HG03460 (cell line): ENCODE measurements around the gene EHMT2.
"Not testable (repeated sequence)": the region's sequence is repeated elsewhere in the genome, so short reads cannot be mapped to it uniquely, and the experiment has no call there.

Experiments
- ATAC-seq: cut with Tn5 transposase; IDR thresholded peaks from one replicate; pipeline ENCODE4 v1.9.1; 2021; ENCODE audit not compliant: unreplicated experiment

Gene EHMT2

GRCh38 chr6:31897612-31898382 is at the start of gene EHMT2:
Gene EHMT2 (minus strand): TSS chr6:31897698. CDS start chr6:31897677, 21 bp downstream.
- ATAC-seq, result peak; percentile 44

- no peak for ATAC-seq
These were observed 49.7 kb upstream of the EHMT2 start for GRCh38 chr6:31947070-31947675.

DNA sequence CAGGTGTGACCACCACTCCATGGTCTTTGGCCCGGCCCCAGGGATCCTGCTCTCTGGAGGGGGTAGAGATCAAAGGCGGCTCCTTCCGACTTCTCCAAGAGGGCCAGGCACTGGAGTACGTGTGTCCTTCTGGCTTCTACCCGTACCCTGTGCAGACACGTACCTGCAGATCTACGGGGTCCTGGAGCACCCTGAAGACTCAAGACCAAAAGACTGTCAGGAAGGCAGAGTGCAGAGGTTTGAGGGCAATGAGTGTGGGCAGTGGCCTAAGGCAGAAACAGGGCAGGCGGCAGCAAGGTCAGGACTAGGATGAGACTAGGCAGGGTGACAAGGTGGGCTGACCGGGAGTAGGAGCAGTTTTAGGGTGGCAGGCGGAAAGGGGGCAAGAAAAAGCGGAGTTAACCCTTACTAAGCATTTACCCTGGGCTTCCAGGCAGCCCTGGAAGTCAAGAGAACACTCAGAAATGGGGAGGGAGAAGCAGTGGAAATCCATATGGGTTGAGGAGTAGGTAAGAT is 48.9 kb upstream of the EHMT2 start:
- ATAC-seq, result no peak

- ATAC-seq, result no peak
These were observed 48.2 kb upstream of the EHMT2 start, which contains the start of gene CFB for GRCh38 chr6:31945507-31946369. Gene CFB (plus strand): TSS chr6:31946095. CDS start chr6:31946222, 127 bp downstream.

DNA sequence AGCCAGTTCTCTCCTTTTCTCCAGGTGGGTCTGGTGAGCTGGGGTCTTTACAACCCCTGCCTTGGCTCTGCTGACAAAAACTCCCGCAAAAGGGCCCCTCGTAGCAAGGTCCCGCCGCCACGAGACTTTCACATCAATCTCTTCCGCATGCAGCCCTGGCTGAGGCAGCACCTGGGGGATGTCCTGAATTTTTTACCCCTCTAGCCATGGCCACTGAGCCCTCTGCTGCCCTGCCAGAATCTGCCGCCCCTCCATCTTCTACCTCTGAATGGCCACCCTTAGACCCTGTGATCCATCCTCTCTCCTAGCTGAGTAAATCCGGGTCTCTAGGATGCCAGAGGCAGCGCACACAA is 47.6 kb upstream of the EHMT2 start:
- ATAC-seq, result no peak

GRCh38 chr6:31943742-31944141 is 46.2 kb upstream of the EHMT2 start:
- ATAC-seq, result no peak

DNA sequence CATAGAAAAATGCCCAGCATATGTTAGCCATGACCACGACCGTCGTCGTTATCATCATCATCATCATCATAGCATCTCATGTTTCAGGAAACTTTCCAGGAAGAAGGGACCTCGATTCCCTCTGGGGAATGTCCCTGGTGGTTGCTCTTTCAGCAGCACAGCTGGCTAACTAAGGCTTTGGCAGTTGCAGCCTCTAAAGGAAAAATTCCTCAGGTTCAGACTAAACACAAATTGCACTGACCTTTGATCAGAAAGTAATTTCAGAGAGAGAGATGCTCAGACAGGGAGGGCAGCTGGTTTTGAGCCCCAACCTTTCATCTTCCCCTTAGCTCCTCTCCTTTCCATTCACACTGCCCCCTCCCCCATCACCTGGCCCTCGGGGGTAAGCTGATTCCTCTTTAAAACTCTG is 42.8 kb upstream of the EHMT2 start:
- ATAC-seq, result no peak

- ATAC-seq, result no peak
These were observed 38.3 kb upstream of the EHMT2 start for GRCh38 chr6:31935823-31936222.

DNA sequence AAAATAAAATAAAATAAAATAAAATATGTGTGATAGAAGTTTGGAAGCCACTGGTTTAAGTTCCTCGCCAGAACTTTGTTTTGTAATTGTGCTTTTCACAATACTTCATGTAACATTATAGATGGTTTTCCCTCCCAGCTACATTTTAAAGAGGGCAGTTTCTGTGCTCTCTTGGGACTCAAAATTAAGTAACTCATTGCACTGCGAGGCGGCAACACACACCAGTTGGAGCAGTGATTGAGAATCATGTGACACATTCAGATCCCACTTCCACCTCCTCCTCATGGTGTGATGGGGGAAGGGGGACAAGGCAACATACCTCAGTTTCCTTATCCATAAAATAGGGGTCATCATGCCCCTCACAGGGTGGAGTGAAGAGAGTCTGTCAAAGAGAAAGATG is 37.5 kb upstream of the EHMT2 start:
- no peak for ATAC-seq

DNA sequence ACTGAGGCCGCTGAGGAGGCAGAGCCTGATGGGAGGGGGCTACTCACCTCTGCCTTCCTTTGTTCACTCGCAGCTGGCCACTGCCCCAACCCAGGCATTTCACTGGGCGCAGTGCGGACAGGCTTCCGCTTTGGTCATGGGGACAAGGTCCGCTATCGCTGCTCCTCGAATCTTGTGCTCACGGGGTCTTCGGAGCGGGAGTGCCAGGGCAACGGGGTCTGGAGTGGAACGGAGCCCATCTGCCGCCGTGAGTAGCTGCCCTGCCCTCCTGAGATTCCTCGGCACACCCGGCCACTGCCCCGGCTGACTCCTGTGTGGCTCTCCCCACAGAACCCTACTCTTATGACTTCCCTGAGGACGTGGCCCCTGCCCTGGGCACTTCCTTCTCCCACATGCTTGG is 36.0 kb upstream of the EHMT2 start:
- ATAC-seq, result no peak

DNA sequence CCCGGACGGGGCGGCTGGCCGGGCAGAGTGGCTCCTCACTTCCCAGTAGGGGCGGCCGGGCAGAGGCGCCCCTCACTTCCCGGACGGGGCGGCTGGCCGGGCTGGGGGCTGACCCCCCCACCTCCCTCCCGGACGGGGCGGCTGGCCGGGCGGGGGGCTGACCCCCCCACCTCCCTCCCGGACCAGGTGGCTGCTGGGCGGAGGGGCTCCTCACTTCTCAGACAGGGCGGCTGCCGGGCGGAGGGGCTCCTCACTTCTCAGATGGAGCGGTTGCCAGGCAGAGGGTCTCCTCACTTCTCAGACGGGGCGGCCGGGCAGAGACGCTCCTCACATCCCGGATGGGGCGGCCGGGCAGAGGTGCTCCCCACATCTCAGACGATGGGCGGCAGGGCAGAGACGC is 34.6 kb upstream of the EHMT2 start:
- ATAC-seq, result not testable (repeated sequence)

- ATAC-seq, result no peak
These were observed 33.5 kb upstream of the EHMT2 start for GRCh38 chr6:31930962-31931361.

- no peak for ATAC-seq
These were observed 31.1 kb upstream of the EHMT2 start for GRCh38 chr6:31928672-31928939.

- no peak for ATAC-seq
These were observed 30.6 kb upstream of the EHMT2 start for GRCh38 chr6:31927863-31928671.

GRCh38 chr6:31927242-31927862 is 29.9 kb upstream of the EHMT2 start, which contains the start of gene C2:
Gene C2 (plus strand): TSS chr6:31927717. CDS start chr6:31927753, 36 bp downstream.
- ATAC-seq, result no peak

DNA sequence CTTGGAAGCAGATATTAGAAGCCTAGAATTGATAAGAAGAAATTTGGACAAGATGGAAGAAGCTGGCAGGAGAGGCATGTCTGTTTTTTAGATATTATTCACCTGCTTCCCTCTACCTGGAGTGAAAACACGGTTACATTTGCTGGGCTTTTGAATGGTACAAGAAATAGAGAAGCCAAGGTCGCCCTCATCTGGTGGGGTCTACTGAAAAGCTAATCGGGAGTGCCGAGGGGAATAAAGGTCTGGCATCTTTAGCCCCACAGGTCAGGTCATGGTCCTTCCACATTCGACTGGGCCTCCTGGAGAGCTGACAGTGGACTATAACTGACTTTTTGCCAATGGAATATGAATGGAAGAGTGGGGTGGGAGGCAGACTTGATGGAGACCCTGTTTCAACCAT is 25.4 kb upstream of the EHMT2 start:
- ATAC-seq, result no peak

GRCh38 chr6:31920811-31921210 is 23.3 kb upstream of the EHMT2 start:
- ATAC-seq, result no peak

DNA sequence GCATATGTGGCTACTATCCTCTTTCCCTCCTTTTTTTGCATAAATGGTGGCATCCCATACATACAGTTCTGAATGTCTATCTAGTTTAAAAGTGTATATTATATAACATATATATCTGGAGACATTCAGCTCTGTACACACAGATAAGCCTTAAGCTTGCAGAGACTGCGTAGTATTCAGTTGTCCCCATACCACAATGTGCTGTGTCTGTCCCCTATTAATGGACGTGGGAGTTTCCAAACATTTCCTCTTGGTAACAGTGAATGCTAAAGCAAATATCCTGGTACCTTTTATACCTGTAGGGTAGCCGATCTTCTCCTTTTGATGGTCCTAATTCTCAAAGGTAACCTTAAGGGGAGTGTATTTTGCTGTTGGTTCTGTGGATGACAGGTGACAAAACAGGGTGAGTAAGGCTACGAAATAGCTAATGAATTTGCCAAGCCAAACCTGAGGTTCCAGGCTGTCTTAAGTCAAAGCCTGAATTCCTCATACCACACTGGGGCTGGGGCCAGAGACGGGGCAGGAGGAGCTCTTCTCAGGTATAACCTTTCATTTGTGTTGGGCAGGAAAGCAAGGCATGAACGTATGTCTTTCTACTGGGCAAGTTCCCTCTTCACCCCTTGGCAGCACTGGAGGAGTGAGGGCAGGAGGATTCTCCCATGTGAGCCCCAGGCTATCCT is 22.3 kb upstream of the EHMT2 start:
- ATAC-seq, result no peak

GRCh38 chr6:31918069-31918720 is 20.7 kb upstream of the EHMT2 start:
- no peak for ATAC-seq
